Caco-2 (cell line): ENCODE measurements around the gene ZNF326. TPM values are rescaled to one million over a fixed set of nuclear protein-coding genes. Genes with fewer than 3 reads are reported as not detected.
"Not testable (repeated sequence)": the region's sequence is repeated elsewhere in the genome, so short reads cannot be mapped to it uniquely, and the experiment has no call there.

Experiments used
- BruUV-seq: library from RNA; stranded (reverse); fragments of 400-500 nt; replicated peaks from 2 replicates; lab custom pipeline; 2021; lab: Mats Ljungman, UMichigan
- CTCF ChIA-PET: fragments of 300-600 bp; sonication (Branson Sonifier 250); formaldehyde crosslinking; loops from one replicate; lab custom pipeline; 2022; ENCODE audit warnings: antibody characterized with exemption; lab: Charles Lee
- POLR2A ChIA-PET: fragments of 300-600 bp; sonication (Branson Sonifier 250); formaldehyde crosslinking; loops from one replicate; lab custom pipeline; 2022; ENCODE audit warnings: antibody characterized with exemption; lab: Charles Lee
- DNase-seq, 2 experiments: peaks; one replicate each; pipeline versions ENCODE4 v3.0.0 to v3.0.0-alpha.2; 2020 to 2022
- H3K27me3 ChIP-seq: replicated peaks from 2 replicates; pipeline ENCODE4 v1.6.0; 2011; ENCODE audit warnings: low read length; ENCODE audit not compliant: control insufficient read depth, insufficient read depth
- H3K36me3 ChIP-seq: 2 replicates; pipeline ENCODE4 v1.5.1; 2011; ENCODE audit warnings: low read length; ENCODE audit not compliant: control insufficient read depth, insufficient read depth
- H3K4me1 ChIP-seq: fragments of 250-450 bp; sonication (Bioruptor Pico); 2 replicates; pipeline ENCODE4 v1.5.1; 2020; ENCODE audit warnings: mild to moderate bottlenecking
- H3K4me3 ChIP-seq: 2 replicates; pipeline ENCODE4 v1.5.1; 2011; ENCODE audit warnings: low read depth, mild to moderate bottlenecking, control low read depth, low read length
- H3K9me3 ChIP-seq: fragments of 250-450 bp; sonication (Bioruptor Pico); 2 replicates; pipeline ENCODE4 v1.5.1; 2020; ENCODE audit warnings: mild to moderate bottlenecking, moderate library complexity
- H3K27ac Mint-ChIP-seq: one replicate; pipeline ENCODE4 v1.8.0; 2022; ENCODE audit warnings: mixed read lengths; ENCODE audit not compliant: unreplicated experiment
- H3K27me3 Mint-ChIP-seq: one replicate; pipeline ENCODE4 v1.8.0; 2022; ENCODE audit warnings: mixed read lengths; ENCODE audit not compliant: insufficient read depth, unreplicated experiment
- H3K36me3 Mint-ChIP-seq: one replicate; pipeline ENCODE4 v1.8.0; 2022; ENCODE audit warnings: mild to moderate bottlenecking, mixed read lengths; ENCODE audit not compliant: insufficient read depth, unreplicated experiment
- H3K4me1 Mint-ChIP-seq: one replicate; pipeline ENCODE4 v1.8.0; 2022; ENCODE audit warnings: low read depth, mixed read lengths; ENCODE audit not compliant: unreplicated experiment
- H3K4me3 Mint-ChIP-seq: one replicate; pipeline ENCODE4 v1.8.0; 2022; ENCODE audit warnings: mild to moderate bottlenecking, moderate library complexity, mixed read lengths; ENCODE audit not compliant: unreplicated experiment
- H3K9me3 Mint-ChIP-seq: one replicate; pipeline ENCODE4 v1.8.0; 2022; ENCODE audit warnings: mixed read lengths; ENCODE audit not compliant: unreplicated experiment
- CTCF ChIP-seq, 2 experiments: fragments of 200-600 bp in 1 of 2; IDR thresholded peaks; 1 replicate in 1 of 2; 2 replicates in 1 of 2; pipeline versions ENCODE4 v1.5.1 to v1.8.0; 2011 to 2022; ENCODE audit warnings: antibody characterized with exemption in 1 of 2, control low read depth in 1 of 2, inconsistent platforms in 1 of 2, low read depth in 1 of 2, low read length in 1 of 2, mild to moderate bottlenecking in 1 of 2, moderate library complexity in 1 of 2; ENCODE audit not compliant: insufficient read depth in 1 of 2, severe bottlenecking in 1 of 2, unreplicated experiment in 1 of 2
- intact Hi-C: fragments of 100-400 bp; cut with micrococcal nuclease; formaldehyde crosslinking; loops from one replicate; pipeline ENCODE4 v1.10.0; 2022; ENCODE audit not compliant: unreplicated experiment
- total RNA-seq: library from RNA; stranded (reverse); gene quantifications from 2 replicates; pipeline ENCODE4 v1.2.3, GENCODE V29; 2022

ZNF326 gene
- total RNA-seq, 1 experiment from 2014 or later, result 31.7 TPM

DNA sequence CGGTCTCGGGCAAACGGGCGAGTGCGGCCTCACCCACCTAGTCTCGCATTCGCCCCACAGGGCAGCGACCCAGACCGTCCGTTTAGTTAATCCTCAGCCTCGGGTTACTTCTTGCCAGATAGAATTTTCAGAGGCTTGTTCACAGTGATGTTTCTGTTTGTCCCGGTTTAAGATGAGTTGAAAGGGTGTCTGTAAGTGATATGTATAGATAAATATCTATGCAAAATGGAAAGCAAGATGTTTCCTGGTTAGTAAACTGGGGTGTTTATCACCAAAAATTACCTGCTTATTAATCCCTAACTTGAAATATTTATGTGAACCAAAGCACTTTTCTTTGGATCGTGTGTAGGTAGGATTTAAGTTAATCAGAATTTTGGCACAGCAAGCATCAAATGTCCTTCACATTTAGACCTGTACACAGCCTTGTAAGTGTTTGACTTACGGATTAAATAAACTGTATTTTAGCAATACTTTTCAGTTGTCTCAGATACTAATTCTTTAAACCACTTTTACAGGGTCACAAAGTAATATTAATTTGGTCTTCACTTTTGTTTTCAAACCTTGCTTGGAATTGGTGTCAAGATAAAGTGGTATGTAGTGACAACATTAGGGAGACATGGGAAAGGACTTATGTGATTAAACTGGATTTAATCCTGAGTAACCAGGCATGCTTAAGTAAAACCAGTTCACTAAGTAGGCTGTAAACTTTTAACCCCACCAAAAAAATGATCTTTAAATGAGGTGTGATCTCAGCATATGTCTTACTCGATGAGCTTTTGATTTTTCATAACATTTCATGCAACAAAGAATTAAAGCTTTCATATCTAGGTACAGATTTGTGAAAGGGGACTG, 914 bp downstream of the ZNF326 start:
- Mint-ChIP-seq H3K27ac (peak overlapping the region; percentile 87), H3K4me3 (peak overlapping the region; percentile 80), H3K4me1 (peaks cover 20% of the 10 kb centered on the region), H3K27me3 (no peaks in the 10 kb centered on the region), H3K9me3 (no peaks in the 10 kb centered on the region), H3K36me3 (peaks cover 29% of the 10 kb centered on the region)
- BruUV-seq, result TSS peak; percentile 45
- Histone ChIP-seq H3K4me3 (peak overlapping the region; percentile 82), H3K9me3 (no peaks in the 10 kb centered on the region), H3K36me3 (no peaks in the 10 kb centered on the region), H3K4me1 (peaks cover 28% of the 10 kb centered on the region), H3K27me3 (no peaks in the 10 kb centered on the region)
- no peak for TF ChIP-seq CTCF (IDR thresholded peaks at IDR 0.05; ENCODE audit: insufficient read depth in 1 of 2, low read depth in 1 of 2, low read length in 1 of 2, severe bottlenecking in 1 of 2, unreplicated experiment in 1 of 2)
- ChIA-PET CTCF (no interaction called here), POLR2A (no interaction called here)
- DNase-seq, result no peak
- intact Hi-C loops, result loop anchor here (2.0 to 10.0 kb wide), 2 partner anchors 187 to 471 kb away; partner anchors contain the start of gene LRRC8B

GRCh38 chr1:89996450-89997110, 1.7 kb downstream of the ZNF326 start:
- H3K9me3 ChIP-seq, result no peaks in the 10 kb centered on the region
- no peaks in the 10 kb centered on the region for H3K27me3 Mint-ChIP-seq
- H3K4me3 Mint-ChIP-seq, result peak overlapping the region; percentile 80
- intact Hi-C loops, result loop anchor here (10.0 kb wide), 1 partner anchor 472 kb away; the partner anchor contains the start of gene LRRC8B
- H3K4me3 ChIP-seq, result peak overlapping the region; percentile 82
- CTCF ChIA-PET, result no interaction called here
- H3K36me3 ChIP-seq, result no peaks in the 10 kb centered on the region
- peaks cover 20% of the 10 kb centered on the region for H3K4me1 ChIP-seq
- BruUV-seq, result no TSS peak
- peaks cover 37% of the 10 kb centered on the region for H3K36me3 Mint-ChIP-seq
- peaks cover 18% of the 10 kb centered on the region for H3K4me1 Mint-ChIP-seq
- POLR2A ChIA-PET, result no interaction called here
- no peaks in the 10 kb centered on the region for H3K9me3 Mint-ChIP-seq
- no peak for DNase-seq
- H3K27ac Mint-ChIP-seq, result no peak overlapping the region
- no peak for TF ChIP-seq CTCF (IDR thresholded peaks at IDR 0.05; ENCODE audit: insufficient read depth in 1 of 2, low read depth in 1 of 2, low read length in 1 of 2, severe bottlenecking in 1 of 2, unreplicated experiment in 1 of 2)
- no peaks in the 10 kb centered on the region for H3K27me3 ChIP-seq

- BruUV-seq, H3K27me3 Mint-ChIP-seq, H3K36me3 ChIP-seq, H3K9me3 Mint-ChIP-seq, H3K4me3 ChIP-seq, POLR2A ChIA-PET, DNase-seq, H3K27ac Mint-ChIP-seq, CTCF ChIA-PET, H3K9me3 ChIP-seq, H3K27me3 ChIP-seq: not testable (repeated sequence)
- peak overlapping the region; percentile 80 for H3K4me3 Mint-ChIP-seq
- intact Hi-C loops, result loop anchor here (10.0 kb wide), 1 partner anchor 472 kb away; the partner anchor contains the start of gene LRRC8B
- peaks cover 15% of the 10 kb centered on the region for H3K4me1 ChIP-seq
- H3K4me1 Mint-ChIP-seq, result peaks cover 12% of the 10 kb centered on the region
- peaks cover 35% of the 10 kb centered on the region for H3K36me3 Mint-ChIP-seq
Measured at GRCh38 chr1:89997152-89997551, 2.2 kb downstream of the ZNF326 start.
